Kidney epithelial cell (primary cell): ENCODE measurements around the gene GRIP1. TPM values are rescaled to one million over a fixed set of nuclear protein-coding genes. Genes with fewer than 3 reads are reported as not detected.

Experiments
- DNase-seq: peaks from one replicate; pipeline ENCODE4 v3.0.0-alpha.2; 2010; ENCODE audit warnings: low read depth
- H3K27me3 ChIP-seq: 2 replicates; pipeline ENCODE4 v1.6.0; 2011; ENCODE audit warnings: low read length; ENCODE audit not compliant: control insufficient read depth, insufficient read depth
- H3K36me3 ChIP-seq: 2 replicates; pipeline ENCODE4 v1.5.1; 2011; ENCODE audit warnings: low read length; ENCODE audit not compliant: control insufficient read depth, insufficient read depth
- H3K4me3 ChIP-seq: 2 replicates; pipeline ENCODE4 v1.5.1; 2011; ENCODE audit warnings: low read depth, mild to moderate bottlenecking, control low read depth, low read length
- total RNA-seq: library from RNA; depleted of rRNA; stranded (reverse); fragments of >200 nt; gene quantifications from 2 replicates; pipeline ENCODE4 v1.2.3, GENCODE V29; 2015
- TF ChIP-seq, protein P1 (sequence below): IDR thresholded peaks from 2 replicates; pipeline ENCODE4 v1.5.1; 2011; ENCODE audit warnings: mild to moderate bottlenecking, moderate library complexity, low read length, control low read depth, inconsistent platforms; ENCODE audit not compliant: insufficient read depth, poor library complexity, severe bottlenecking

GRIP1 gene
- total RNA-seq, 1 donor from 2014 or later: 4.2 TPM

DNA sequence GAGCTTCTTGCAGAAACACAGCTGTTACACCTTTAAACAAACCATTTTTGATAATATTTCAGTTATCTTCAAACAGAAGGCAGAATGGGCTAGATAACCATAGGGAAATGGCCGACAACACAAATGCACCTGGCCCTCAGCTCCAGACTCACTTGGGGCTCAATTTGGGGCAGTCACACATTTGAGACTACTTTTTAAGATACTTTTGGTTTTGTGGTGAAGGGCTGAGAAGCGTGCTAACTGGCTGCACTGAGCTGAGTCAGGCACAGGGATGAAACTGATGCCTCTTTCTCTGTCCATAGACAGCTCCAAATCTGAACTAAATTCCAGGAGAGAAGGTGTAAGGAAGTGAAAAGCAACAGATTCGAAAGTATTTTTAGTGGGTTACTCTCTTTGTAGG is 18.5 kb upstream of the GRIP1 start:
- TF ChIP-seq, protein P1, sequence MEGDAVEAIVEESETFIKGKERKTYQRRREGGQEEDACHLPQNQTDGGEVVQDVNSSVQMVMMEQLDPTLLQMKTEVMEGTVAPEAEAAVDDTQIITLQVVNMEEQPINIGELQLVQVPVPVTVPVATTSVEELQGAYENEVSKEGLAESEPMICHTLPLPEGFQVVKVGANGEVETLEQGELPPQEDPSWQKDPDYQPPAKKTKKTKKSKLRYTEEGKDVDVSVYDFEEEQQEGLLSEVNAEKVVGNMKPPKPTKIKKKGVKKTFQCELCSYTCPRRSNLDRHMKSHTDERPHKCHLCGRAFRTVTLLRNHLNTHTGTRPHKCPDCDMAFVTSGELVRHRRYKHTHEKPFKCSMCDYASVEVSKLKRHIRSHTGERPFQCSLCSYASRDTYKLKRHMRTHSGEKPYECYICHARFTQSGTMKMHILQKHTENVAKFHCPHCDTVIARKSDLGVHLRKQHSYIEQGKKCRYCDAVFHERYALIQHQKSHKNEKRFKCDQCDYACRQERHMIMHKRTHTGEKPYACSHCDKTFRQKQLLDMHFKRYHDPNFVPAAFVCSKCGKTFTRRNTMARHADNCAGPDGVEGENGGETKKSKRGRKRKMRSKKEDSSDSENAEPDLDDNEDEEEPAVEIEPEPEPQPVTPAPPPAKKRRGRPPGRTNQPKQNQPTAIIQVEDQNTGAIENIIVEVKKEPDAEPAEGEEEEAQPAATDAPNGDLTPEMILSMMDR: no peak
- no peak overlapping the region for H3K4me3 ChIP-seq
- no peak for DNase-seq

DNA sequence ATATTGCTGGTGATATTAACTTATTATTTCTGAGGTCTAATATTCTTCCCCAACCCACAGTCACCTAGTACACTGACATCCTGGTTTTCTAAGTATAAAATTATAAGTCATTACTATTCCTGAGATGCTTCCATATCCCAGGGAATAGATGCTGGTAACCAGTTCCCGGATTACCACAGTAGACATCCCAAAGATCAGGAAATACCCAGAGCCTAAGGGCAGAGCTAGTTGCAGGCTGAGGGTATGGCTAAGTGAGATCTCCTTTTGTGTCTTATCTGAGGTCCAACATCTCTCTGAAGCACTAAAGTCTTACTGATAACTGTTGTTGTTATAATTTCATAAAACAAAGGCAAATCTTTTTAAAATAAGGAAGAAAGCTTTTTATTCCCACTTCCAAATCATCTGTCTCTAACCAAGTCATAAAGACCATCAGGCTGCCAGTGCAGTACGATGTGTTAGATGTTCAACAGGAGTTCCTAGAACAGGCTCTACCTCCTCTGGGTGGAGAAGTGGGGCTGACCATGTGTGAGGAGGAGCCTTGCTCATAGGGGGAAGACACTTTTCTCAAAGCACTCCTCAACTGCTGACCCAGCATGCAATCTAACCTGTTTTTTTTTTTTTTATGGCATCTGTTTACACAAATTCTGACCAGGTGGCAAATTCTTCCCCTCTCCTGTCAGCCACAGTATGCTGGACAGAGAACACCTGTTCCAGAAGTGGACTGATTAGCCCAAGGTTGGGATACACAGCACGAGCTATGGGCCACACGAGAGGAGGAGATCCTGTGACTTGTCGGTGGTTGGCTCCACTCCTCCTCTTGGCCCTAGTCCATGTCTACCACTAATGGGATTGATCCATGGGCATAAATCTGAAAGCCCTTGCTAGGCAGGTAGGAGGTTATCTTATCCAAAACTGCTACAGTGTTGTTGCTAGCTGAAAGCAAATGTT is 16.1 kb upstream of the GRIP1 start:
- DNase-seq: no peak
- Histone ChIP-seq H3K36me3 (no peaks in the 10 kb centered on the region), H3K27me3 (no peaks in the 10 kb centered on the region), H3K4me3 (no peak overlapping the region)
- TF ChIP-seq, protein P1: no peak

More for the DNA sequence above, 18.5 kb upstream of the GRIP1 start:
- no peaks in the 10 kb centered on the region for H3K27me3 ChIP-seq
- no peaks in the 10 kb centered on the region for H3K36me3 ChIP-seq

- TF ChIP-seq, protein P1: peak; percentile 61
- Histone ChIP-seq H3K36me3 (no peaks in the 10 kb centered on the region), H3K27me3 (no peaks in the 10 kb centered on the region), H3K4me3 (no peak overlapping the region)
- peak; percentile 44 for DNase-seq
These were observed 15.1 kb upstream of the GRIP1 start for GRCh38 chr12:66693901-66694513.

DNA sequence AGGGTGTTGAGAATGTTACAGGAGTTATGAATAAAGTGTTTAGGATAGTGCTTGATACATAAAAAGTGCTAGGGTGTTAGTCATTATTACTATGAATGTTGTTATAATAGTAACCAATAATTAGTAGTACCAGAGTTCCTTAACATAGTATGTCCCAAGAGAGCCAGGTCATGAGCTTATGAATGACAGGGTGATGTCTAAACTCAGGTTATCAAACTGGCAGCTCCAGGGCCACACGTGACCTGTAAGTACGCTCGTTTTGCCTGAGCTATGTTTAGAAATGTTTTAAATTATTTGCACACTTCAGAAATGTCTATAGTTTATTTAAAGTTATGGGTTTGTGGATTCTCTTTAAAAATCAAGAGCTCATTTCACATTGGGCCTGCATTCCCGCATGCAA is 14.1 kb upstream of the GRIP1 start:
- Histone ChIP-seq H3K4me3 (no peak overlapping the region), H3K27me3 (no peaks in the 10 kb centered on the region), H3K36me3 (no peaks in the 10 kb centered on the region)
- DNase-seq: no peak
- TF ChIP-seq, protein P1: no peak

DNA sequence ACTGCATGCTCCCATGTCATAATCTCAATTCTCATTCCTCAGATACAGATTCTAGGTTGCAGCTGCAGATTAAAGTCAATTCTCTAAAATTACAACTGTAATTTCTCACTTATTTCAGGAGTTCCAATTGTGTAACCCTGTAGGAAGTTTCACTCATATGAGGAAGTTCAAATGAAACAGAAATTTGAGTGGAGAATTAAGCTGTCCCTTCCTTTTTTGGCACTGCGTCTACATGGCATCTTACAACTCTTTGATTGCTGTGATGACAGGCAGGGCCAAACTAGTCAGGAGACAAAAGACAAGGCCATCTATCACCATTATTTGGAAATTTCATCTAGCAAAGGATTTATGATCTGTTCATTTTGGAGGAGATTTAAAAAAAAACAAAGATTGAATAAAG is 13.3 kb upstream of the GRIP1 start:
- H3K4me3 ChIP-seq: no peak overlapping the region
- TF ChIP-seq, protein P1: no peak
- H3K27me3 ChIP-seq: no peaks in the 10 kb centered on the region
- H3K36me3 ChIP-seq: no peaks in the 10 kb centered on the region
- no peak for DNase-seq
